Gastroesophageal sphincter (tissue), 3 donors: ENCODE measurements around the gene UNK.

ENCODE experiments used
- CTCF ChIP-seq, 4 experiments: fragments of 200-600 bp in 2 of 4; fragments of 450-650 bp in 2 of 4; sonication (generic) in 1 of 4; IDR thresholded peaks; one replicate each; pipeline ENCODE4 v1.5.1; 2017 to 2019; ENCODE audit warnings: antibody characterized with exemption in 4 of 4, mild to moderate bottlenecking in 2 of 4, moderate library complexity in 2 of 4
- POLR2AphosphoS5 ChIP-seq: sonication (generic); formaldehyde crosslinking; IDR thresholded peaks from one replicate; pipeline ENCODE4 v1.6.1; 2017; ENCODE audit warnings: antibody characterized with exemption

DNA sequence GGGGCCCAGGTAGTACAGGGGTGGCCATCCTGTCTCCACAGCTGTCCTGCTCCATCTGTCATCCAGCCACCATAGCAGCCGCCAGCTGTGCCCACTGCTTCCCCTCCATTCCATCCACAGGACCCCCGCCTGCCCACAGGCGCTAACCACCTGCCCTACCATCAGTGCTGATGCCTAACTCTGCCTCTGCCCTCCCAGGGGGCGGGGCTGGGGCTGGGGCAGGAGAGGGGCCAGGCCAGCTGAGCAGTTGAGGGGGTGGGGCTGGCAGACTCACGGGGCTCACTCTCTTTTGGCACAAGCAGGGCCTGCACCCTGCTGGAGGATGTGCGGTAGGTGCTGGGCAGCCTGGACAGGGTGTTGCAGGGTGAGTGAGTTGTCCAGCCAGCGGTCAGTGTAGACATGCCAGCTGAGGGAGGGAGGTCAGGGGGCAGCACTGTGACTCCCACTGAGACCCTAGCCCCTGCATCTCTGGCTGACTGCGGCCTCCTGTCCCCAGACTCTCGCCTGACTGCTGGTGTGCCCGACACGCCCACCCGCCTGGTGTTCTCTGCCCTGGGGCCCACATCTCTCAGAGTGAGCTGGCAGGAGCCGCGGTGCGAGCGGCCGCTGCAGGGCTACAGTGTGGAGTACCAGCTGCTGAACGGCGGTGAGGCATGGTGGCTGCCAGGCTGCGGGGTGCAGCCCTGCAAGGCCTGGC lies 29.3 kb upstream of the UNK start:
- no peak for TF ChIP-seq CTCF (IDR thresholded peaks at IDR 0.05)
- no peak for TF ChIP-seq POLR2AphosphoS5
